Neural cell (in vitro differentiated cells): ENCODE data around the gene ITGBL1. TPM values are rescaled to one million over a fixed set of nuclear protein-coding genes. Genes with fewer than 3 reads are reported as not detected.

ENCODE experiments used
- H2AFZ ChIP-seq: fragments of 200-600, 300-800 bp; sonication (generic), shearing (Covaris generic); 2 replicates; pipeline ENCODE4 v1.6.0; 2014; ENCODE audit warnings: low read depth, mild to moderate bottlenecking, antibody characterized with exemption, low read length, moderate library complexity
- H3F3A ChIP-seq: fragments of 200-600 bp; shearing (Covaris generic); 2 replicates; pipeline ENCODE4 v1.6.1; 2016; ENCODE audit warnings: mild to moderate bottlenecking, moderate library complexity, mixed read lengths, antibody characterized with exemption, low read length; ENCODE audit not compliant: insufficient read depth, poor library complexity, severe bottlenecking
- H3K27ac ChIP-seq: fragments of 200-600, 300-800 bp; sonication (generic), shearing (Covaris generic); 2 replicates; pipeline ENCODE4 v1.5.1; 2014; ENCODE audit warnings: mild to moderate bottlenecking, low read length, moderate library complexity
- H3K27me3 ChIP-seq: fragments of 300-800, 200-600 bp; sonication (generic), shearing (Covaris generic); 2 replicates; pipeline ENCODE4 v1.6.0; 2014; ENCODE audit warnings: mild to moderate bottlenecking, low read depth, low read length, moderate library complexity; ENCODE audit not compliant: insufficient read depth
- H3K36me3 ChIP-seq: fragments of 300-800, 200-600 bp; sonication (generic), shearing (Covaris generic); 2 replicates; pipeline ENCODE4 v1.5.1; 2014; ENCODE audit warnings: mild to moderate bottlenecking, antibody characterized with exemption, low read length, moderate library complexity; ENCODE audit not compliant: insufficient read depth
- H3K4me2 ChIP-seq: fragments of 300-800, 200-600 bp; sonication (generic), shearing (Covaris generic); 2 replicates; pipeline ENCODE4 v1.6.0; 2014; ENCODE audit warnings: mild to moderate bottlenecking, low read length
- H3K4me3 ChIP-seq: fragments of 300-800, 200-600 bp; sonication (generic), shearing (Covaris generic); 2 replicates; pipeline ENCODE4 v1.5.1; 2014; ENCODE audit warnings: mild to moderate bottlenecking, low read length, moderate library complexity
- H3K79me2 ChIP-seq: fragments of 200-600 bp; shearing (Covaris generic); replicated peaks from 2 replicates; pipeline ENCODE4 v1.6.0; 2014; ENCODE audit warnings: mild to moderate bottlenecking, low read length, moderate library complexity; ENCODE audit not compliant: insufficient read depth
- H3K9ac ChIP-seq: fragments of 300-800, 200-600 bp; sonication (generic), shearing (Covaris generic); 2 replicates; pipeline ENCODE4 v1.6.1; 2016; ENCODE audit warnings: mild to moderate bottlenecking, low read length, mixed read lengths
- H3K9me2 ChIP-seq: fragments of 200-600 bp; shearing (Covaris generic); 2 replicates; pipeline ENCODE4 v1.6.1; 2016; ENCODE audit warnings: mild to moderate bottlenecking, low read length, mixed read lengths; ENCODE audit not compliant: insufficient read depth
- H3K9me3 ChIP-seq: fragments of 200-600, 300-800 bp; sonication (generic), shearing (Covaris generic); 2 replicates; pipeline ENCODE4 v1.6.1; 2016; ENCODE audit warnings: mild to moderate bottlenecking, mixed run types, low read length, moderate library complexity, mixed read lengths
- H4K20me1 ChIP-seq: fragments of 200-600 bp; shearing (Covaris generic); 2 replicates; pipeline ENCODE4 v1.6.1; 2016; ENCODE audit warnings: mild to moderate bottlenecking, mixed run types; ENCODE audit not compliant: insufficient read depth
- EP300 ChIP-seq: fragments of 450-650 bp; conservative IDR thresholded peaks from 2 replicates; pipeline ENCODE4 v1.6.1; 2014; ENCODE audit warnings: antibody characterized with exemption, mild to moderate bottlenecking, moderate library complexity; ENCODE audit not compliant: poor library complexity, severe bottlenecking
- EZH2 ChIP-seq: fragments of 200-600, 300-800 bp; shearing (Covaris generic), sonication (generic); IDR thresholded peaks from 2 replicates; pipeline ENCODE4 v1.6.1; 2014; ENCODE audit warnings: antibody characterized with exemption, low read length, borderline replicate concordance, mild to moderate bottlenecking; ENCODE audit not compliant: insufficient read depth, poor library complexity, severe bottlenecking
- MXI1 ChIP-seq: fragments of 450-650 bp; conservative IDR thresholded peaks from 2 replicates; pipeline ENCODE4 v1.6.1; 2014; ENCODE audit warnings: antibody characterized with exemption, mild to moderate bottlenecking; ENCODE audit not compliant: poor library complexity, severe bottlenecking
- POLR2AphosphoS5 ChIP-seq: IDR thresholded peaks from 2 replicates; pipeline ENCODE4 v1.6.1; 2012
- RAD21 ChIP-seq: fragments of 450-650 bp; conservative IDR thresholded peaks from 2 replicates; pipeline ENCODE4 v1.6.1; 2014; ENCODE audit warnings: antibody characterized with exemption, mild to moderate bottlenecking, moderate library complexity
- SMC3 ChIP-seq: fragments of 450-650 bp; conservative IDR thresholded peaks from 2 replicates; pipeline ENCODE4 v1.6.1; 2014; ENCODE audit warnings: antibody characterized with exemption, mild to moderate bottlenecking, moderate library complexity; ENCODE audit not compliant: poor library complexity
- TAF1 ChIP-seq: IDR thresholded peaks from 2 replicates; pipeline ENCODE4 v1.6.1; 2012; ENCODE audit warnings: low read depth
- polyA plus RNA-seq: library from polyadenylated mRNA; depleted of rRNA; stranded (reverse); fragments of >200 nt; gene quantifications from 2 replicates; pipeline ENCODE4 v1.2.3, GENCODE V29; 2014
- TF ChIP-seq, protein P1 (sequence below): IDR thresholded peaks from 2 replicates; pipeline ENCODE4 v1.6.1; 2012; ENCODE audit warnings: borderline replicate concordance
- TF ChIP-seq, protein P2 (sequence below): fragments of 450-650 bp; IDR thresholded peaks from 2 replicates; pipeline ENCODE4 v1.5.1; 2014; ENCODE audit warnings: antibody characterized with exemption, mild to moderate bottlenecking, moderate library complexity; ENCODE audit not compliant: poor library complexity, severe bottlenecking

Gene ITGBL1
- polyA plus RNA-seq, 1 donor from 2014 or later, result 0.46 TPM

GRCh38 chr13:101544979-101545378, 92.5 kb downstream of the ITGBL1 start:
- Histone ChIP-seq H3K9me3 (no peaks in the 10 kb centered on the region), H3K4me3 (no peak overlapping the region), H3K79me2 (no peaks in the 10 kb centered on the region), H3K9ac (no peak overlapping the region), H3K27ac (no peak overlapping the region), H3F3A (no peaks in the 10 kb centered on the region), H4K20me1 (no peaks in the 10 kb centered on the region), H3K27me3 (no peaks in the 10 kb centered on the region), H2AFZ (no peak overlapping the region), H3K9me2 (no peaks in the 10 kb centered on the region), H3K4me2 (no peak overlapping the region), H3K36me3 (no peaks in the 10 kb centered on the region)
- TF ChIP-seq POLR2AphosphoS5 (no peak), MXI1 (no peak), EZH2 (no peak), EP300 (no peak), SMC3 (no peak), RAD21 (no peak), TAF1 (no peak)
- TF ChIP-seq, protein P1, sequence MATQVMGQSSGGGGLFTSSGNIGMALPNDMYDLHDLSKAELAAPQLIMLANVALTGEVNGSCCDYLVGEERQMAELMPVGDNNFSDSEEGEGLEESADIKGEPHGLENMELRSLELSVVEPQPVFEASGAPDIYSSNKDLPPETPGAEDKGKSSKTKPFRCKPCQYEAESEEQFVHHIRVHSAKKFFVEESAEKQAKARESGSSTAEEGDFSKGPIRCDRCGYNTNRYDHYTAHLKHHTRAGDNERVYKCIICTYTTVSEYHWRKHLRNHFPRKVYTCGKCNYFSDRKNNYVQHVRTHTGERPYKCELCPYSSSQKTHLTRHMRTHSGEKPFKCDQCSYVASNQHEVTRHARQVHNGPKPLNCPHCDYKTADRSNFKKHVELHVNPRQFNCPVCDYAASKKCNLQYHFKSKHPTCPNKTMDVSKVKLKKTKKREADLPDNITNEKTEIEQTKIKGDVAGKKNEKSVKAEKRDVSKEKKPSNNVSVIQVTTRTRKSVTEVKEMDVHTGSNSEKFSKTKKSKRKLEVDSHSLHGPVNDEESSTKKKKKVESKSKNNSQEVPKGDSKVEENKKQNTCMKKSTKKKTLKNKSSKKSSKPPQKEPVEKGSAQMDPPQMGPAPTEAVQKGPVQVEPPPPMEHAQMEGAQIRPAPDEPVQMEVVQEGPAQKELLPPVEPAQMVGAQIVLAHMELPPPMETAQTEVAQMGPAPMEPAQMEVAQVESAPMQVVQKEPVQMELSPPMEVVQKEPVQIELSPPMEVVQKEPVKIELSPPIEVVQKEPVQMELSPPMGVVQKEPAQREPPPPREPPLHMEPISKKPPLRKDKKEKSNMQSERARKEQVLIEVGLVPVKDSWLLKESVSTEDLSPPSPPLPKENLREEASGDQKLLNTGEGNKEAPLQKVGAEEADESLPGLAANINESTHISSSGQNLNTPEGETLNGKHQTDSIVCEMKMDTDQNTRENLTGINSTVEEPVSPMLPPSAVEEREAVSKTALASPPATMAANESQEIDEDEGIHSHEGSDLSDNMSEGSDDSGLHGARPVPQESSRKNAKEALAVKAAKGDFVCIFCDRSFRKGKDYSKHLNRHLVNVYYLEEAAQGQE, result no peak
- TF ChIP-seq, protein P2, sequence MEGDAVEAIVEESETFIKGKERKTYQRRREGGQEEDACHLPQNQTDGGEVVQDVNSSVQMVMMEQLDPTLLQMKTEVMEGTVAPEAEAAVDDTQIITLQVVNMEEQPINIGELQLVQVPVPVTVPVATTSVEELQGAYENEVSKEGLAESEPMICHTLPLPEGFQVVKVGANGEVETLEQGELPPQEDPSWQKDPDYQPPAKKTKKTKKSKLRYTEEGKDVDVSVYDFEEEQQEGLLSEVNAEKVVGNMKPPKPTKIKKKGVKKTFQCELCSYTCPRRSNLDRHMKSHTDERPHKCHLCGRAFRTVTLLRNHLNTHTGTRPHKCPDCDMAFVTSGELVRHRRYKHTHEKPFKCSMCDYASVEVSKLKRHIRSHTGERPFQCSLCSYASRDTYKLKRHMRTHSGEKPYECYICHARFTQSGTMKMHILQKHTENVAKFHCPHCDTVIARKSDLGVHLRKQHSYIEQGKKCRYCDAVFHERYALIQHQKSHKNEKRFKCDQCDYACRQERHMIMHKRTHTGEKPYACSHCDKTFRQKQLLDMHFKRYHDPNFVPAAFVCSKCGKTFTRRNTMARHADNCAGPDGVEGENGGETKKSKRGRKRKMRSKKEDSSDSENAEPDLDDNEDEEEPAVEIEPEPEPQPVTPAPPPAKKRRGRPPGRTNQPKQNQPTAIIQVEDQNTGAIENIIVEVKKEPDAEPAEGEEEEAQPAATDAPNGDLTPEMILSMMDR, result no peak

- H2AFZ ChIP-seq, result no peak overlapping the region
Measured at GRCh38 chr13:101545521-101545920, 93.0 kb downstream of the ITGBL1 start.

More at GRCh38 chr13:101545521-101545920, 93.0 kb downstream of the ITGBL1 start:
- no peaks in the 10 kb centered on the region for H3K36me3 ChIP-seq
- H3K9ac ChIP-seq, result no peak overlapping the region
- TF ChIP-seq, protein P1, result no peak
- TF ChIP-seq EZH2, result no peak
- TF ChIP-seq POLR2AphosphoS5, result no peak
- no peak for TF ChIP-seq TAF1
- TF ChIP-seq EP300, result no peak
- TF ChIP-seq, protein P2, result no peak
- no peak for TF ChIP-seq RAD21
- no peak for TF ChIP-seq SMC3
- no peak for TF ChIP-seq MXI1
- H4K20me1 ChIP-seq, result no peaks in the 10 kb centered on the region
- no peak overlapping the region for H3K27ac ChIP-seq
- H3K27me3 ChIP-seq, result no peaks in the 10 kb centered on the region
- H3K9me2 ChIP-seq, result no peaks in the 10 kb centered on the region
- no peak overlapping the region for H3K4me2 ChIP-seq
- H3K9me3 ChIP-seq, result no peaks in the 10 kb centered on the region
- no peak overlapping the region for H3K4me3 ChIP-seq
- no peaks in the 10 kb centered on the region for H3K79me2 ChIP-seq
- no peaks in the 10 kb centered on the region for H3F3A ChIP-seq
